GM19328 (cell line): Measurements from ENCODE around the gene GPC2.

Experiments
- ATAC-seq: cut with Tn5 transposase; IDR thresholded peaks from one replicate; pipeline ENCODE4 v1.9.1; 2021; ENCODE audit warnings: mild to moderate bottlenecking, moderate library complexity; ENCODE audit not compliant: unreplicated experiment

GPC2 gene

DNA sequence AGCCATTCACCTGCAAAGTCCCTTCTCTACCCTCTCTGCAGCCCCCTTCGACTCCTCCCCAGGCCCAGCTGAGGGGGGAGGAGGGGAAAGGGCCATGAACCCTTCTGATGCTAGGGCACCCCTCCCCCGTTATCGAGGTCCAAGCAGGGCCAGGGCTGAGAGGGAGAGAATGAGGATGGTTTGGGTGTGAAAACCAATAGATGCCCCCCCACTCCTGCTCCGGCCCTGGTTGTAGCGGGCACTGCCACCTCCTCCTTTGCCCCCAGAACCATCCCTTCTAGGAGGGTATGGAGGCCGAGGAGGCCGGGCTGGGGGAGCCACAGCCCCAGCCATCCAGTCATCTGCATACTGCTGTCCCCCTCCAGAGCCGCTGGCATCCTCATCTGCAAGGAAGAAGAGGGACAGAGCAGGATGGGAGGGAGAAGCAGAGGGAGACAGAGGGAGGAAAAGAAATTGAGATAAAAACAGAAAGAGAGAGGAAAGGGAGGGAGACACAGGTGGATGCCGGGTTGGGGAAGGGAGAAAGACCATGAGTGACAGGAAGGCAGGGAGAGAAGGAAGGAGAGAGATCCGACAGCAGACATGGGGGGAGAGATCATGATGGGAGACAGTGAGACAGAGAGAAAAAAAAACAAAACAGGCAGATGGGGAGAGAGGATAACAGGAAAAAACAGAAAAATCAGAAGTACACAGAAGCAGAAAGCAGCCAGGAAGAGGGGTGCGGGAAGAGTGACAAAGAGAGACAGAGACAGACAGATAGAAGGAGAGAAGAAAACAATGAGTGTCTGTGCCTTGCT, 6.9 kb downstream of the GPC2 start:
- ATAC-seq = no peak

DNA sequence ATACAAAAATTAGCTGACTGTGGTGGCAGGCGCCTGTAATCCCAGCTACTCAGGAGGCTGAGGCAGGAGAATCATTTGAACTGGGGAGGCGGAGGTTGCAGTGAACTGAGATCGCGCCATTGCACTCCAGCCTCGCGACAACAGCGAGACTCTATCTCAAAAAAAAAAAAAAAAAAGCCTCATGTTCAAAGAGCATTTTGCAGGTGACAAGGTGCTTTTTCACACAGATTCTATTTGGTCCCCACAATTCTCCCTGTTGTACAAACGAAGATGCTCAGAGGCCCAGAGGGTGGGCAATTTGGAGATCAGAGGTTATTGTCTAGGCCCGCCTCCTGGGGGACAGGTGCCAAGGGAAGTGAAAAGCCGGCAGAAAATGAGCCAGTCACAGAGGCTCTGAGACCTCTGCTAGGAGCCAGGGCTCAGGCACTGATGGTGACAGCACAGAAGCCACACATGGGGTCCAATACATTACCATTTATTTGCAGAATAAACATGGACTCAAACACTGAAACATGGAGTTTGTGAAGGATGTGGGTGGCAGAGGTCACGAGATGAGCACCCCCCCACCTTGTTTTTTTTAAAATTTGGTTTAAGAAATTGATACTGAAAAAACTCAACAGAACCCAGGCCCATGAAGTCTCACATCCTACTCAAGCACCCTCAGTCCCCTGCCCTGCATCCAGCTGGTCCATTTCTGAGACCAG, 7.9 kb downstream of the GPC2 start:
- no peak for ATAC-seq

DNA sequence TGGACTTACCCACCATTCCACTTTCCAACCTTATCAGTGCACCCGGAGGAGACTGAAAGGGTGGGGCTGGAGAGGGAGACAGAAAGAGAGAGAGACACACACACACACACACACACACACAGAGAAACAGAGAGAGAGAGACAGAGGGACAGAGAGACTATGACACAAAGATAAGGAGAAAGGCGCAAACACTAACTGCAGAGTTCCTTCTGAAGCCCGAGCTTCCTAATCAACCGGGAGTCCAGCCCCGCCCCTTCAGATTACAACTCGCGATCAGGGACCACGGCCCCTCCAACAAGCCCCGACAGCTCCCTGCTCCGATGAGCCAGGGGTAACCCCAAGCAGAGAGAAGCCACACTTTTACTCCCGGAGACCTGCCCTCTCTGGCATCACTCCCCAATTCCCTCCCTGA, 9.3 kb downstream of the GPC2 start:
- ATAC-seq = no peak

- no peak for ATAC-seq
Observed at GRCh38 chr7:100166970-100167911, 9.9 kb downstream of the GPC2 start.

GRCh38 chr7:100166317-100166940, 10.8 kb downstream of the GPC2 start:
- ATAC-seq = no peak

DNA sequence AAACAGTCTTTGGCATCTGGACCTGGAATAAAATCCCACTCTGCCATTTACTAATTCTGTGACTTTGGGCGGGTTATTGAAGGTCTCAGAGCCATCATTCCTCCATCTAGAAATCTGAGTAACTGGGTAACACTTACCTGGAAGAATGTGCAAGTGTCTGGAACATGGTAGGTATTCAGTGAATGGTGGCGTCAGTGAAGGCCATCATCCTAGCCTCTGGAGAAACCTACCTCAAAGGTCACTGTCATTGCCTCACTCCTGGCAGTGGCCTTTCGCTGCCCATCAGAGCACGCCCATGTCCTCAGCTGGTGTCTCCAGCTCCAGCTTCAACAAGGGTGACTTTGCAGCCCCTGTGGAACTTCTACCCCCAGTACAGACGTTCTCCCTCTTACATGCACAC, 13.3 kb downstream of the GPC2 start:
- no peak for ATAC-seq

- ATAC-seq = no peak
Observed at GRCh38 chr7:100163006-100163531, 14.1 kb downstream of the GPC2 start.

- ATAC-seq = no peak
Observed at GRCh38 chr7:100160067-100160466, 17.1 kb downstream of the GPC2 start.

GRCh38 chr7:100159099-100159623, 18.0 kb downstream of the GPC2 start:
- no peak for ATAC-seq

DNA sequence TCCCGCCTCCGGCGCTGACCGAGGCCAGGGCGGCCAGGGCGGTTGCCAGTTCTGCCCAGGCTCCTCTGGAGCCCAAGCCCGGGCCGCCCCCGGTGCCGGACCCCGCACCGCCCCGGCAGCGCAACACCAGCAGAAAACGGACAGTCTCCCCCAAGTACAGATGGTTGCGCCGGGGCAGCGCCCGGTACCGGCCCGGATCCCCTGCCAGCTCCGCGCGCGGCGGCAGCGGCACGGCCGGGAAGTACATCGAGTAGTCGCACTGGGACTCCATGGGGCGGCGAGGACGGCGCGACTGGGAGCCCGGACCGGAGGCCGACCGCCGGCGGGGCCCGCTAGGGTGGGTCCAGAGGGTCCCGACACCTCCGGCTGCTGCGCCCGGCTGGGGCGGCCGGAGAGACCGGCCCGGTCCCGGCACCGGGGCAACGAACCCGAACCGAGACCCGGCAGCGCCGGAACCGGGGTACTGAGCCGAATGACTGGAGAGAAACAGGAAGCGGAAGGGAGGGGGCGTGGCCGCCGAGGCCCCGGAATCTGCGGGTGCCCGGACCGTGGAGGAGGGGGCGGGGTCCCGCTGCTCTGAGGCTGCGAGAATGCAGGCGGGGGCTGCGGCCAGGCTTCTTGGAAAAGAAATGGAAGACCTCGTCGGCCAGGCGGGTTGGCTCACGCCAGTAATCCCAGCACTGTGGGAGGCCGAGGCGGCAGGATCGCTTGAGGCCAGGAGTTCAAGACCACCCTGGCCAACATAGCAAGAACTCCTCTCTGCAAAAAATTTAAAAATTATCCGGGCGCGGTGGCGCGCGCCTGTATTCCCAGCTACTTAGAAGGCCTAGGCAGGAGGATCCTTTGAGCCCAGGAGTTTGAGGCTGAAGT, 18.7 kb downstream of the GPC2 start, which contains the start of gene TRAPPC14:
TSS of gene TRAPPC14 (minus strand) at position 495 of the 870 bp plus-strand sequence. CDS start at position 271, 224 bp downstream.
- no peak for ATAC-seq

DNA sequence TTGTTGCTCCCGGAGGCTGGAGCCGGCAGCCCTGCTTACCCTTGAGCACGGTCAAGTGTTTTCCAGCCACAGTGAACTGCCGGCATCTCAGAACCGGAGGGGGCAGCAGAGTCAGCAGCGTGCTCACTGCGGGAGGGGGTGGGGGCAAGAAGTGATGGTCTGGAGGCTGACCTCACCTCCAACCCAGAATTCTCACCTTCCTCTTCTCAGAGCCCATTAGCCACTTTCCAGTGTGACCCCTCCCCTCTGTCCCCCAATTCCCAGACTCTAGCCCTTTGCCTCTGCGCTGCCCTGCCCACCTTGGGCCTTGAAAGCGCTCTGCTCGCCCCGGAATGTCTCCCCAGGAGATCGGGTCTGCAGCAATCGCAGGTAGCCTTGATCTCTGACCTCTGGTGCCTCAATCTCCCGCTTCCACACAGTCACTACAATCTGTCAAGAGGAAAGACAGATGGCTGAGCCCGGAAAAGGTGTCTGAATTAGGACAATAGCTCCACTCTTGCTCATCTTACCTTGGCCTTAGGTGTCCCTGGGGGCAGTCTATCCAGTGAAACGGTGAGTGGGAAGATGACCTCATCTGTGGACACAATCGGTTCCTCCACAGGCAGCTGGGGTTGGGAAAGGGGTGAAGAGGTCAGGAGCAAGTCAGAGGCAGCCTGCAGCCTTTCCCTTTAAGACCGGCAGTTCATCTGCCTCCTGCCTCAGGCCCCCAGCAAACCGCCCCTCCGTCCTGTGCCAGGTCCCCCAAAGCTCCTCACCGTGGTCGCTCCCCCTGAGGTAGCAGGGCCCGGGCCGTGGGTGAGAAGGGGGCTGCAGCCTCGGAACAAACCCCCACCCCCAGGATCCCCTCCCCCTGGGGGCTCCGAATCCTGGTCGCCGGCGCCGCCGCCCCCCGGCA, 19.6 kb downstream of the GPC2 start:
- ATAC-seq = no peak

GRCh38 chr7:100157069-100157333, 20.2 kb downstream of the GPC2 start:
- ATAC-seq = no peak

- ATAC-seq = no peak
Observed at GRCh38 chr7:100156331-100157068, 20.7 kb downstream of the GPC2 start.

- ATAC-seq = no peak
Observed at GRCh38 chr7:100155553-100156317, 21.4 kb downstream of the GPC2 start.

GRCh38 chr7:100154651-100155491, 22.3 kb downstream of the GPC2 start:
- no peak for ATAC-seq
